CD4-positive, alpha-beta T cell (primary cell): ENCODE measurements around the gene FKBP1C. TPM values are rescaled to one million over a fixed set of nuclear protein-coding genes. Genes with fewer than 3 reads are reported as not detected.
"Not testable (repeated sequence)": the region's sequence is repeated elsewhere in the genome, so short reads cannot be mapped to it uniquely, and the experiment has no call there.

Experiments used
- ATAC-seq: fragments of 200-7000 bp; cut with Tn5 transposase; one replicate; pipeline ENCODE4 v1.10.0; 2022; ENCODE audit warnings: mild to moderate bottlenecking; ENCODE audit not compliant: poor library complexity
- CTCF ChIA-PET: fragments of 350-600 bp; sonication (Branson Sonifier 250); formaldehyde crosslinking; loops from one replicate; lab custom pipeline; 2021; ENCODE audit warnings: antibody characterized with exemption, inconsistent platforms; lab: Charles Lee
- POLR2A ChIA-PET: fragments of 350-600 bp; sonication (Branson Sonifier 250); formaldehyde crosslinking; loops from one replicate; lab custom pipeline; 2021; ENCODE audit warnings: antibody characterized with exemption, inconsistent platforms; lab: Charles Lee
- DNase-seq, 14 experiments: peaks; one replicate each; pipeline ENCODE4 v3.0.0-alpha.2; 2013 to 2020; ENCODE audit warnings: mixed read lengths in 2 of 14
- H3K27ac ChIP-seq, 2 donors: one replicate each; pipeline versions ENCODE4 v1.5.1 to v1.7.0; 2013; ENCODE audit warnings: low read length in 2 of 2, low read depth in 1 of 2, mild to moderate bottlenecking in 1 of 2
- H3K27me3 ChIP-seq, 2 experiments: 1 replicate in 1 of 2; 2 replicates in 1 of 2; pipeline versions ENCODE4 v1.6.1 to v1.7.0; 2013; ENCODE audit warnings: low read length in 2 of 2, control low read depth in 1 of 2, mild to moderate bottlenecking in 1 of 2, moderate library complexity in 1 of 2; ENCODE audit not compliant: insufficient read depth in 2 of 2, control insufficient read depth in 1 of 2
- H3K36me3 ChIP-seq: one replicate; pipeline ENCODE4 v1.6.1; 2013; ENCODE audit warnings: low read length, control low read depth; ENCODE audit not compliant: insufficient read depth
- H3K4me1 ChIP-seq: one replicate; pipeline ENCODE4 v1.6.1; 2013; ENCODE audit warnings: low read length, control low read depth; ENCODE audit not compliant: insufficient read depth
- H3K4me3 ChIP-seq: one replicate; pipeline ENCODE4 v1.5.1; 2013; ENCODE audit warnings: mild to moderate bottlenecking, low read length, moderate library complexity
- H3K9me3 ChIP-seq, 2 experiments: 1 replicate in 1 of 2; 2 replicates in 1 of 2; pipeline versions ENCODE4 v1.6.1 to v1.7.0; 2013; ENCODE audit warnings: low read length in 2 of 2, mild to moderate bottlenecking in 2 of 2, control low read depth in 1 of 2, moderate library complexity in 1 of 2; ENCODE audit not compliant: control insufficient read depth in 1 of 2, insufficient read depth in 1 of 2
- H3K27ac Mint-ChIP-seq: one replicate; pipeline ENCODE4 v1.8.0; 2020; ENCODE audit warnings: mixed read lengths
- H3K27me3 Mint-ChIP-seq: one replicate; pipeline ENCODE4 v1.8.0; 2021; ENCODE audit warnings: mixed read lengths
- H3K36me3 Mint-ChIP-seq: one replicate; pipeline ENCODE4 v1.8.0; 2021; ENCODE audit warnings: low read depth, mixed read lengths
- H3K4me1 Mint-ChIP-seq: one replicate; pipeline ENCODE4 v1.8.0; 2021; ENCODE audit warnings: low read depth, mixed read lengths
- H3K4me3 Mint-ChIP-seq: one replicate; pipeline ENCODE4 v1.8.0; 2020; ENCODE audit warnings: mild to moderate bottlenecking, mixed read lengths
- H3K9me3 Mint-ChIP-seq: one replicate; pipeline ENCODE4 v1.8.0; 2020; ENCODE audit warnings: mixed read lengths
- intact Hi-C, 2 experiments: fragments of 100-400 bp; cut with DNase I in 1 of 2; cut with micrococcal nuclease in 1 of 2; formaldehyde crosslinking; loops; one replicate each; pipeline versions ENCODE4 v1.15.1 to v1.9.0; 2023 to 2025; cut with DNase I, micrococcal nuclease
- total RNA-seq, 174 experiments: library from RNA in 2 of 174; stranded (reverse) in 2 of 174; gene quantifications; one replicate each; pipeline ENCODE4 v1.2.3 and lab custom pipeline; 2021 to 2026
- TF ChIP-seq, protein P1 (sequence below): fragments of 200-600 bp; IDR thresholded peaks from one replicate; pipeline ENCODE4 v1.8.0; 2022; ENCODE audit warnings: antibody characterized with exemption, mild to moderate bottlenecking

The FKBP1C gene
- total RNA-seq, 2 experiments from 2014 or later, result not detected

GRCh38 chr6:63230511-63230910 is 19.2 kb downstream of the FKBP1C start:
- H3K27me3 Mint-ChIP-seq, ATAC-seq, POLR2A ChIA-PET, H3K4me3 ChIP-seq, H3K27ac ChIP-seq, H3K9me3 Mint-ChIP-seq, H3K27ac Mint-ChIP-seq, H3K36me3 Mint-ChIP-seq, H3K27me3 ChIP-seq, CTCF ChIA-PET, intact Hi-C loops, H3K4me1 Mint-ChIP-seq, H3K4me3 Mint-ChIP-seq, H3K4me1 ChIP-seq, H3K36me3 ChIP-seq, DNase-seq: not testable (repeated sequence)
- peaks cover 0 to 28% of the 10 kb centered on the region in 2 experiments for H3K9me3 ChIP-seq

GRCh38 chr6:63236398-63236817 is 25.1 kb downstream of the FKBP1C start:
- no peaks in the 10 kb centered on the region for H3K36me3 ChIP-seq
- no peak overlapping the region for H3K27ac Mint-ChIP-seq
- H3K9me3 Mint-ChIP-seq, result peaks cover 8% of the 10 kb centered on the region
- no peak overlapping the region for H3K4me3 Mint-ChIP-seq
- no peaks in the 10 kb centered on the region for H3K36me3 Mint-ChIP-seq
- no peak overlapping the region for H3K27ac ChIP-seq
- no peak for ATAC-seq
- no peaks in the 10 kb centered on the region for H3K9me3 ChIP-seq
- no peaks in the 10 kb centered on the region for H3K4me1 ChIP-seq
- H3K4me3 ChIP-seq, result no peak overlapping the region
- H3K4me1 Mint-ChIP-seq, result no peaks in the 10 kb centered on the region
- intact Hi-C loops, result no loop called here
- ChIA-PET CTCF (no interaction called here), POLR2A (no interaction called here)
- TF ChIP-seq, protein P1, sequence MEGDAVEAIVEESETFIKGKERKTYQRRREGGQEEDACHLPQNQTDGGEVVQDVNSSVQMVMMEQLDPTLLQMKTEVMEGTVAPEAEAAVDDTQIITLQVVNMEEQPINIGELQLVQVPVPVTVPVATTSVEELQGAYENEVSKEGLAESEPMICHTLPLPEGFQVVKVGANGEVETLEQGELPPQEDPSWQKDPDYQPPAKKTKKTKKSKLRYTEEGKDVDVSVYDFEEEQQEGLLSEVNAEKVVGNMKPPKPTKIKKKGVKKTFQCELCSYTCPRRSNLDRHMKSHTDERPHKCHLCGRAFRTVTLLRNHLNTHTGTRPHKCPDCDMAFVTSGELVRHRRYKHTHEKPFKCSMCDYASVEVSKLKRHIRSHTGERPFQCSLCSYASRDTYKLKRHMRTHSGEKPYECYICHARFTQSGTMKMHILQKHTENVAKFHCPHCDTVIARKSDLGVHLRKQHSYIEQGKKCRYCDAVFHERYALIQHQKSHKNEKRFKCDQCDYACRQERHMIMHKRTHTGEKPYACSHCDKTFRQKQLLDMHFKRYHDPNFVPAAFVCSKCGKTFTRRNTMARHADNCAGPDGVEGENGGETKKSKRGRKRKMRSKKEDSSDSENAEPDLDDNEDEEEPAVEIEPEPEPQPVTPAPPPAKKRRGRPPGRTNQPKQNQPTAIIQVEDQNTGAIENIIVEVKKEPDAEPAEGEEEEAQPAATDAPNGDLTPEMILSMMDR, result no peak
- H3K27me3 ChIP-seq, result no peaks in the 10 kb centered on the region
- H3K27me3 Mint-ChIP-seq, result no peaks in the 10 kb centered on the region
- no peak for DNase-seq

- H3K27ac Mint-ChIP-seq, result no peak overlapping the region
- Histone ChIP-seq H3K4me1 (no peaks in the 10 kb centered on the region), H3K9me3 (peaks cover 0 to 3% of the 10 kb centered on the region in 2 experiments), H3K4me3 (no peak overlapping the region), H3K36me3 (no peaks in the 10 kb centered on the region), H3K27me3 (no peaks in the 10 kb centered on the region), H3K27ac (no peak overlapping the region)
- H3K9me3 Mint-ChIP-seq, result peaks cover 2% of the 10 kb centered on the region
- TF ChIP-seq, protein P1, result no peak
- H3K36me3 Mint-ChIP-seq, result no peaks in the 10 kb centered on the region
- no peaks in the 10 kb centered on the region for H3K27me3 Mint-ChIP-seq
- POLR2A ChIA-PET, result no interaction called here
- no peak overlapping the region for H3K4me3 Mint-ChIP-seq
- intact Hi-C loops, result no loop called here
- CTCF ChIA-PET, result no interaction called here
- no peak for DNase-seq
- no peaks in the 10 kb centered on the region for H3K4me1 Mint-ChIP-seq
- no peak for ATAC-seq
Observed at GRCh38 chr6:63245420-63245819, 34.2 kb downstream of the FKBP1C start.

GRCh38 chr6:63245909-63246308 is 34.6 kb downstream of the FKBP1C start:
- Histone ChIP-seq H3K36me3 (no peaks in the 10 kb centered on the region), H3K4me1 (no peaks in the 10 kb centered on the region), H3K4me3 (no peak overlapping the region), H3K27me3 (no peaks in the 10 kb centered on the region), H3K9me3 (peaks cover 0 to 3% of the 10 kb centered on the region in 2 experiments), H3K27ac (no peak overlapping the region)
- Mint-ChIP-seq H3K9me3 (peaks cover 2% of the 10 kb centered on the region), H3K27ac (no peak overlapping the region), H3K4me3 (no peak overlapping the region), H3K27me3 (no peaks in the 10 kb centered on the region), H3K4me1 (no peaks in the 10 kb centered on the region), H3K36me3 (no peaks in the 10 kb centered on the region)
- intact Hi-C loops, result no loop called here
- ATAC-seq (no peak), DNase-seq (no peak)
- ChIA-PET CTCF (no interaction called here), POLR2A (no interaction called here)
- TF ChIP-seq, protein P1, result no peak
